HepG2 (cell line): ENCODE measurements around the gene PPP4R4. TPM values are rescaled to one million over a fixed set of nuclear protein-coding genes. Genes with fewer than 3 reads are reported as not detected.
A peak's percentile ranks its signal among the peaks of the same experiment; 100 is the strongest.

ENCODE experiments used
- AHDC1 ChIP-seq: sonication (generic); formaldehyde crosslinking; IDR thresholded peaks from 2 replicates; pipeline ENCODE4 v1.5.1; 2020; ENCODE audit warnings: mild to moderate bottlenecking, missing genetic modification reagents, borderline replicate concordance
- ELF1 ChIP-seq: sonication (generic); formaldehyde crosslinking; IDR thresholded peaks from 2 replicates; pipeline ENCODE4 v1.4.0; 2020; ENCODE audit warnings: missing genetic modification reagents
- EP300 ChIP-seq, 3 experiments: sonication (generic) in 1 of 3; formaldehyde crosslinking in 1 of 3; IDR thresholded peaks; 2 replicates each; pipeline versions ENCODE4 v1.5.1 to v1.6.1; 2011 to 2020; ENCODE audit warnings: low read depth in 2 of 3, low read length in 2 of 3, borderline replicate concordance in 1 of 3, improper control_type of control experiment in 1 of 3, mild to moderate bottlenecking in 1 of 3, missing genetic modification reagents in 1 of 3, moderate library complexity in 1 of 3
- WIZ ChIP-seq: sonication (generic); formaldehyde crosslinking; IDR thresholded peaks from 2 replicates; pipeline ENCODE4 v1.5.1; 2020; ENCODE audit warnings: mild to moderate bottlenecking, missing genetic modification reagents
- ZFAT ChIP-seq: sonication (generic); formaldehyde crosslinking; conservative IDR thresholded peaks from 2 replicates; pipeline ENCODE4 v1.8.1; 2023; ENCODE audit warnings: missing genetic modification reagents, inconsistent platforms
- ZFP36 ChIP-seq: fragments of 150-350 bp; IDR thresholded peaks from 2 replicates; pipeline ENCODE4 v1.6.1; 2018; ENCODE audit warnings: borderline replicate concordance, low read length, low read depth; ENCODE audit not compliant: partially characterized antibody
- ZNF713 ChIP-seq: sonication (generic); formaldehyde crosslinking; IDR thresholded peaks from 2 replicates; pipeline ENCODE4 v1.4.0; 2020; ENCODE audit warnings: mild to moderate bottlenecking, missing genetic modification reagents
- polyA plus RNA-seq, 8 experiments: library from polyadenylated mRNA; depleted of rRNA in 3 of 8; stranded (reverse) in 7 of 8; unstranded in 1 of 8; fragments of >200 nt; fragmentation: Illumina TruSeq in 4 of 8; extraction: Trizol in 4 of 8; gene quantifications; 2 replicates each; pipeline versions ENCODE4 v1.2.1 to v1.2.3, GENCODE V29; 2011 to 2016; ENCODE audit warnings: low read depth in 4 of 8, missing spikeins in 1 of 8, mixed read lengths in 1 of 8; ENCODE audit not compliant: insufficient read depth in 1 of 8
- total RNA-seq, 5 experiments: library from RNA; depleted of rRNA; stranded (reverse); fragments of >200 nt; fragmentation: Illumina TruSeq; extraction: Trizol; gene quantifications; 2 replicates each; pipeline ENCODE4 v1.2.3, GENCODE V29; 2016; ENCODE audit warnings: low read depth in 1 of 5
- TF ChIP-seq, protein P1 (sequence below): sonication (generic); formaldehyde crosslinking; IDR thresholded peaks from 2 replicates; pipeline ENCODE4 v1.4.0; 2020; ENCODE audit warnings: missing genetic modification reagents, borderline replicate concordance
- TF ChIP-seq, protein P2 (sequence below): sonication (generic); formaldehyde crosslinking; IDR thresholded peaks from 2 replicates; pipeline ENCODE4 v1.4.0; 2020; ENCODE audit warnings: missing genetic modification reagents, mild to moderate bottlenecking, borderline replicate concordance

Gene PPP4R4
- total and polyA plus RNA-seq, 2 of the 13 experiments (the other 11 are each of a cell fraction or from before 2014, with no cell fraction given) = 9.5 to 19.8 TPM

- TF ChIP-seq, protein P1, sequence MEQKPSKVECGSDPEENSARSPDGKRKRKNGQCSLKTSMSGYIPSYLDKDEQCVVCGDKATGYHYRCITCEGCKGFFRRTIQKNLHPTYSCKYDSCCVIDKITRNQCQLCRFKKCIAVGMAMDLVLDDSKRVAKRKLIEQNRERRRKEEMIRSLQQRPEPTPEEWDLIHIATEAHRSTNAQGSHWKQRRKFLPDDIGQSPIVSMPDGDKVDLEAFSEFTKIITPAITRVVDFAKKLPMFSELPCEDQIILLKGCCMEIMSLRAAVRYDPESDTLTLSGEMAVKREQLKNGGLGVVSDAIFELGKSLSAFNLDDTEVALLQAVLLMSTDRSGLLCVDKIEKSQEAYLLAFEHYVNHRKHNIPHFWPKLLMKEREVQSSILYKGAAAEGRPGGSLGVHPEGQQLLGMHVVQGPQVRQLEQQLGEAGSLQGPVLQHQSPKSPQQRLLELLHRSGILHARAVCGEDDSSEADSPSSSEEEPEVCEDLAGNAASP (CRISPR knock-in tag) = no peak
- no peak for TF ChIP-seq ZNF713 (CRISPR knock-in tag)
- TF ChIP-seq EP300 (IDR thresholded peaks at IDR 0.05; ENCODE audit: low read depth in 2 of 2, low read length in 2 of 2) = peak in 1 of 2 experiments; percentile 60; a peak in 2 of 4 replicates
- no peak for TF ChIP-seq EP300 (CRISPR knock-in tag; IDR thresholded peaks at IDR 0.05; ENCODE audit: borderline replicate concordance)
- TF ChIP-seq, protein P2, sequence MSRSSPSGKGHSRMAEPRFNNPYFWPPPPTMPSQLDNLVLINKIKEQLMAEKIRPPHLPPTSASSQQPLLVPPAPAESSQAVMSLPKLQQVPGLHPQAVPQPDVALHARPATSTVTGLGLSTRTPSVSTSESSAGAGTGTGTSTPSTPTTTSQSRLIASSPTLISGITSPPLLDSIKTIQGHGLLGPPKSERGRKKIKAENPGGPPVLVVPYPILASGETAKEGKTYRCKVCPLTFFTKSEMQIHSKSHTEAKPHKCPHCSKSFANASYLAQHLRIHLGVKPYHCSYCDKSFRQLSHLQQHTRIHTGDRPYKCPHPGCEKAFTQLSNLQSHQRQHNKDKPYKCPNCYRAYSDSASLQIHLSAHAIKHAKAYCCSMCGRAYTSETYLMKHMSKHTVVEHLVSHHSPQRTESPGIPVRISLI (CRISPR knock-in tag) = peak; percentile 29; the same call in 1 of the 2 replicates
- TF ChIP-seq ZFAT (CRISPR knock-in tag) = no peak
- TF ChIP-seq ELF1 (CRISPR knock-in tag) = peak; percentile 60
- TF ChIP-seq ZFP36 = no peak
- no peak for TF ChIP-seq WIZ (CRISPR knock-in tag)
- TF ChIP-seq AHDC1 = no peak
These were observed 148.8 kb downstream of the PPP4R4 start, which contains the start of gene SERPINA6 (continued) for GRCh38 chr14:94322648-94323570.
